ENCODE measurements around the gene FBN1. TPM values are rescaled to one million over a fixed set of nuclear protein-coding genes. Genes with fewer than 3 reads are reported as not detected.

The FBN1 gene
- total RNA-seq, 1 donor from 2014 or later, result 22.1 TPM

DNA sequence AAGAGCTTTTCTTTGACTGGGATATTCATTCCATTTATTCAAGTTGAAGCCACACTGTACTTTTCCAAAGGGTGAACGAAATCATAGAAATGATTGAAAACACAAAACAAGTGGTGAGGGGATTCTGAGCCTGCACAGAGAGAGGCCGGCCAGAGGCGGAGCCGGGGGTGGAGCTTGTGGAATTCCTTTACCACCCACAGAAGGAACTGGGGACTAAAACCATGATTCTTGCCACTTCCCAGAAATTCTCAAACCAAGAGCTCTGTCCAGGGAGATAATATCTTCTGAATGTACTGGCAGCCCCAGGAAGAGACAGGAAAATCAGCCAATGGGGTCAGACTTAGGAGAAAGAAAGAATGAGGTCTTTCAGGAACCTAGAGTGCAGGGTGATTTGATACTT lies 20.8 kb downstream of the FBN1 start:
- TF ChIP-seq, protein P1, sequence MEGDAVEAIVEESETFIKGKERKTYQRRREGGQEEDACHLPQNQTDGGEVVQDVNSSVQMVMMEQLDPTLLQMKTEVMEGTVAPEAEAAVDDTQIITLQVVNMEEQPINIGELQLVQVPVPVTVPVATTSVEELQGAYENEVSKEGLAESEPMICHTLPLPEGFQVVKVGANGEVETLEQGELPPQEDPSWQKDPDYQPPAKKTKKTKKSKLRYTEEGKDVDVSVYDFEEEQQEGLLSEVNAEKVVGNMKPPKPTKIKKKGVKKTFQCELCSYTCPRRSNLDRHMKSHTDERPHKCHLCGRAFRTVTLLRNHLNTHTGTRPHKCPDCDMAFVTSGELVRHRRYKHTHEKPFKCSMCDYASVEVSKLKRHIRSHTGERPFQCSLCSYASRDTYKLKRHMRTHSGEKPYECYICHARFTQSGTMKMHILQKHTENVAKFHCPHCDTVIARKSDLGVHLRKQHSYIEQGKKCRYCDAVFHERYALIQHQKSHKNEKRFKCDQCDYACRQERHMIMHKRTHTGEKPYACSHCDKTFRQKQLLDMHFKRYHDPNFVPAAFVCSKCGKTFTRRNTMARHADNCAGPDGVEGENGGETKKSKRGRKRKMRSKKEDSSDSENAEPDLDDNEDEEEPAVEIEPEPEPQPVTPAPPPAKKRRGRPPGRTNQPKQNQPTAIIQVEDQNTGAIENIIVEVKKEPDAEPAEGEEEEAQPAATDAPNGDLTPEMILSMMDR (conservative IDR thresholded peaks at IDR 0.05), result no peak
- no peak overlapping the region for H3K4me3 Mint-ChIP-seq
- no peak for DNase-seq (ENCODE audit: low read depth, low spot score)
- peaks cover 7% of the 10 kb centered on the region for H3K9me3 Mint-ChIP-seq
- H3K36me3 Mint-ChIP-seq (ENCODE audit: low read depth), result peaks cover 5% of the 10 kb centered on the region
- no peak overlapping the region for H3K27ac Mint-ChIP-seq (ENCODE audit: unreplicated experiment)
- peaks cover 11% of the 10 kb centered on the region for H3K4me1 Mint-ChIP-seq
- H3K27me3 Mint-ChIP-seq (ENCODE audit: low read depth), result no peaks in the 10 kb centered on the region

DNA sequence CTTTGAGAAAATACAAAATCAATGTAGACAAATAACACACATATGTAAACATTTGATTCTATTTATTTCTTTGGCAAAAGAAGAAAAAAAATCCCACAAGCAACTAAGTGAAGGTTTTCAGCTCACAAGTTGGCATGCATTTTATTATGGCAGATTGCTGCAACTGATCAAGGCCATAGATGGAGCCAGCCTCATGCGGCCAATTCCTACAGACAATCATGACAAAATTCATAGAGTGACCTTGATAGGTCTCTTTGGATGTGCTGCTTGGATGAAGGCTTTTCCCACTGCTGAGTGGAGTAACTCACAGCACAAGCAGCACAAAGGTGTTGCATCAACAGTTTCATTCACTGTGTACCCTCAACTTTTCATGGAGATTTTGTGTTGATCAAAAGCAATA lies 22.1 kb downstream of the FBN1 start:
- H3K27me3 Mint-ChIP-seq (ENCODE audit: low read depth), result no peaks in the 10 kb centered on the region
- no peak for DNase-seq (ENCODE audit: low read depth, low spot score)
- peaks cover 8% of the 10 kb centered on the region for H3K36me3 Mint-ChIP-seq (ENCODE audit: low read depth)
- no peak overlapping the region for H3K27ac Mint-ChIP-seq (ENCODE audit: unreplicated experiment)
- peaks cover 10% of the 10 kb centered on the region for H3K9me3 Mint-ChIP-seq
- H3K4me1 Mint-ChIP-seq, result peaks cover 11% of the 10 kb centered on the region
- TF ChIP-seq, protein P1 (conservative IDR thresholded peaks at IDR 0.05), result no peak
- no peak overlapping the region for H3K4me3 Mint-ChIP-seq

DNA sequence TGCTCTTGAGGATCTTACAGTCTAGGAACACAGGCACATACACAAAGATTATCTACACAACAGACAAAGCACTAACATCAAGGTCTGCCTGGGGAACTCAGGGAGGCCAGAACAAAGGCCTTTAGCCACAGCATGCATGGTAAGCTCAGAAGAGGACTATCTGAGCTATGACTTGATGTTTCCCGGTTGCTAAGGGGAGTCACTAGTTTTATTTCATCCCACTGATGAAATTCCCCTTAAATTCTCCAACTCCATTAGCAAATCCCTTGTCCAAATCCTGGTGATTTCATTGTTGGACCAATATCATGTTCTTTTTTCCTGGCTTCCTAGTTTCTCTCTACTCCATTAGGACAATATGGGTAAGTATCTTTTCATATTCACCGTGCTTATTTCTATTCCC lies 23.3 kb downstream of the FBN1 start:
- Mint-ChIP-seq H3K4me1 (peaks cover 5% of the 10 kb centered on the region), H3K27ac (ENCODE audit: unreplicated experiment) (peak overlapping the region; percentile 43), H3K36me3 (ENCODE audit: low read depth) (peaks cover 8% of the 10 kb centered on the region), H3K4me3 (no peak overlapping the region), H3K27me3 (ENCODE audit: low read depth) (no peaks in the 10 kb centered on the region), H3K9me3 (peaks cover 10% of the 10 kb centered on the region)
- DNase-seq (ENCODE audit: low read depth, low spot score), result no peak
- TF ChIP-seq, protein P1 (conservative IDR thresholded peaks at IDR 0.05), result no peak

DNA sequence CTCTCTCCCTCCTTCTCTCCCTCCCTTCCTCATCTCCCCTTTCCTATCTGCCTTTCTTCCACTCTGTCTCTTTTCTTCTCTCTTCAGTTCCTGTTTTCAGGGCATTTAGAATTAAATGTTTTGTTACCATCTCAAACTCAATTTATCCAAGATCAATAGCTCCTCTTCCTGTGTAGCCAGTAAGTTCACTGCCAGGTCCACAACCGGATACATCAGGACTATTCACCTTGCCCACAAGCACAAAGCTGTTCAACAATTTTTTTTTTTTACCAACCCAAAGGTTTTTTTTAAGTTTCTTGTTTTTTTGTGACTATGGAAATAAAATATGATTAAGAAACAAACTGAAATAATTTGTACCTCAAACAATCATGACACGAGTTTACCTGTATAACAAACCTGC lies 26.1 kb downstream of the FBN1 start:
- H3K27me3 Mint-ChIP-seq (ENCODE audit: low read depth), result no peaks in the 10 kb centered on the region
- peaks cover 10% of the 10 kb centered on the region for H3K9me3 Mint-ChIP-seq
- TF ChIP-seq, protein P1 (conservative IDR thresholded peaks at IDR 0.05), result no peak
- H3K27ac Mint-ChIP-seq (ENCODE audit: unreplicated experiment), result no peak overlapping the region
- no peak for DNase-seq (ENCODE audit: low read depth, low spot score)
- H3K4me3 Mint-ChIP-seq, result no peak overlapping the region
- H3K36me3 Mint-ChIP-seq (ENCODE audit: low read depth), result peaks cover 8% of the 10 kb centered on the region
- no peaks in the 10 kb centered on the region for H3K4me1 Mint-ChIP-seq

DNA sequence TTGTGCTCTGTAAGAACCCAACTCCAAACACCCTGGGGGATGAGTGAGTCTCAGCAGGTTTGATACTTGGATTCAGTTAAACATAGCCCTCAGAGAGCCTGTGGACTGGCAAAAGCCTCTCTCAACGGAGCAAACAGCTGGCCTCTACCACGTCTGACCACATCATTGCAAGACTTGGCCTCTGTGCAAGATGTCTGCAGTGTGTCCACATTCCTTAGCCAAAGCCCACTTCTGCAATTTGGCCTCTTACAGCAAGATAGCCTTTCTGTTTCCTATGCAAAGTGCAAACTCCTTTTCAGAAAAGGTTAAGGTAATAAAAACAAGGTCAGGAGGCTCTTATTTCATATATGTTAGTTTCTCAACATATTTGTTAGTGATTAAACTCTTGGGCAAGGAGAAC lies 27.9 kb downstream of the FBN1 start:
- Mint-ChIP-seq H3K27me3 (ENCODE audit: low read depth) (no peaks in the 10 kb centered on the region), H3K4me3 (no peak overlapping the region), H3K36me3 (ENCODE audit: low read depth) (peaks cover 8% of the 10 kb centered on the region), H3K9me3 (peaks cover 8% of the 10 kb centered on the region), H3K4me1 (no peaks in the 10 kb centered on the region), H3K27ac (ENCODE audit: unreplicated experiment) (no peak overlapping the region)
- no peak for DNase-seq (ENCODE audit: low read depth, low spot score)
- TF ChIP-seq, protein P1 (conservative IDR thresholded peaks at IDR 0.05), result no peak

DNA sequence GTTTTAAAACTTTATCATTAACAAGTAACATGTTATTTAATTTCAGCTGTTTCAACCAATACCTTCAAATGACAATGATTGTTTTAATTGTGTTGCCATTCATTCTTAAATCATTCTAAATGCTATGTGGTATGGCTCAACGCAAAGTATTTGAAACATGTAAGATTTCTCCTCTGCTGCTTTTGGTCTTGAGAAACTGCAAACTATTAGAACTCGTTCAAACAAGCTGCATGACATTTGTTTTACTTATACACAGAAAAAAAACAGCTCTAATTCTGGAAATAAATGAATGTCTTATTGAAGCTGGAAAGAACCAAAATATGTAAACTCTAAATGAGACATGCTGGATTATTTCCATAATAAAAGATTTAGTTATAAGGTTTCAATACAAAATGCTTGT lies 29.3 kb downstream of the FBN1 start:
- Mint-ChIP-seq H3K27ac (ENCODE audit: unreplicated experiment) (no peak overlapping the region), H3K4me1 (no peaks in the 10 kb centered on the region), H3K4me3 (no peak overlapping the region), H3K27me3 (ENCODE audit: low read depth) (no peaks in the 10 kb centered on the region), H3K9me3 (peaks cover 6% of the 10 kb centered on the region), H3K36me3 (ENCODE audit: low read depth) (peaks cover 9% of the 10 kb centered on the region)
- DNase-seq (ENCODE audit: low read depth, low spot score), result no peak
- TF ChIP-seq, protein P1 (conservative IDR thresholded peaks at IDR 0.05), result no peak
